ENCODE measurements around the gene ZNF142. TPM values are rescaled to one million over a fixed set of nuclear protein-coding genes. Genes with fewer than 3 reads are reported as not detected.

ZNF142 gene
- total and polyA plus RNA-seq, 2 of the 8 experiments (the other 6 are each of a cell fraction or from before 2014, with no cell fraction given): 9.4 to 32.5 TPM

GRCh38 chr2:218679119-218679518, 19.7 kb upstream of the ZNF142 start (continued):
- TF ChIP-seq, protein P1, sequence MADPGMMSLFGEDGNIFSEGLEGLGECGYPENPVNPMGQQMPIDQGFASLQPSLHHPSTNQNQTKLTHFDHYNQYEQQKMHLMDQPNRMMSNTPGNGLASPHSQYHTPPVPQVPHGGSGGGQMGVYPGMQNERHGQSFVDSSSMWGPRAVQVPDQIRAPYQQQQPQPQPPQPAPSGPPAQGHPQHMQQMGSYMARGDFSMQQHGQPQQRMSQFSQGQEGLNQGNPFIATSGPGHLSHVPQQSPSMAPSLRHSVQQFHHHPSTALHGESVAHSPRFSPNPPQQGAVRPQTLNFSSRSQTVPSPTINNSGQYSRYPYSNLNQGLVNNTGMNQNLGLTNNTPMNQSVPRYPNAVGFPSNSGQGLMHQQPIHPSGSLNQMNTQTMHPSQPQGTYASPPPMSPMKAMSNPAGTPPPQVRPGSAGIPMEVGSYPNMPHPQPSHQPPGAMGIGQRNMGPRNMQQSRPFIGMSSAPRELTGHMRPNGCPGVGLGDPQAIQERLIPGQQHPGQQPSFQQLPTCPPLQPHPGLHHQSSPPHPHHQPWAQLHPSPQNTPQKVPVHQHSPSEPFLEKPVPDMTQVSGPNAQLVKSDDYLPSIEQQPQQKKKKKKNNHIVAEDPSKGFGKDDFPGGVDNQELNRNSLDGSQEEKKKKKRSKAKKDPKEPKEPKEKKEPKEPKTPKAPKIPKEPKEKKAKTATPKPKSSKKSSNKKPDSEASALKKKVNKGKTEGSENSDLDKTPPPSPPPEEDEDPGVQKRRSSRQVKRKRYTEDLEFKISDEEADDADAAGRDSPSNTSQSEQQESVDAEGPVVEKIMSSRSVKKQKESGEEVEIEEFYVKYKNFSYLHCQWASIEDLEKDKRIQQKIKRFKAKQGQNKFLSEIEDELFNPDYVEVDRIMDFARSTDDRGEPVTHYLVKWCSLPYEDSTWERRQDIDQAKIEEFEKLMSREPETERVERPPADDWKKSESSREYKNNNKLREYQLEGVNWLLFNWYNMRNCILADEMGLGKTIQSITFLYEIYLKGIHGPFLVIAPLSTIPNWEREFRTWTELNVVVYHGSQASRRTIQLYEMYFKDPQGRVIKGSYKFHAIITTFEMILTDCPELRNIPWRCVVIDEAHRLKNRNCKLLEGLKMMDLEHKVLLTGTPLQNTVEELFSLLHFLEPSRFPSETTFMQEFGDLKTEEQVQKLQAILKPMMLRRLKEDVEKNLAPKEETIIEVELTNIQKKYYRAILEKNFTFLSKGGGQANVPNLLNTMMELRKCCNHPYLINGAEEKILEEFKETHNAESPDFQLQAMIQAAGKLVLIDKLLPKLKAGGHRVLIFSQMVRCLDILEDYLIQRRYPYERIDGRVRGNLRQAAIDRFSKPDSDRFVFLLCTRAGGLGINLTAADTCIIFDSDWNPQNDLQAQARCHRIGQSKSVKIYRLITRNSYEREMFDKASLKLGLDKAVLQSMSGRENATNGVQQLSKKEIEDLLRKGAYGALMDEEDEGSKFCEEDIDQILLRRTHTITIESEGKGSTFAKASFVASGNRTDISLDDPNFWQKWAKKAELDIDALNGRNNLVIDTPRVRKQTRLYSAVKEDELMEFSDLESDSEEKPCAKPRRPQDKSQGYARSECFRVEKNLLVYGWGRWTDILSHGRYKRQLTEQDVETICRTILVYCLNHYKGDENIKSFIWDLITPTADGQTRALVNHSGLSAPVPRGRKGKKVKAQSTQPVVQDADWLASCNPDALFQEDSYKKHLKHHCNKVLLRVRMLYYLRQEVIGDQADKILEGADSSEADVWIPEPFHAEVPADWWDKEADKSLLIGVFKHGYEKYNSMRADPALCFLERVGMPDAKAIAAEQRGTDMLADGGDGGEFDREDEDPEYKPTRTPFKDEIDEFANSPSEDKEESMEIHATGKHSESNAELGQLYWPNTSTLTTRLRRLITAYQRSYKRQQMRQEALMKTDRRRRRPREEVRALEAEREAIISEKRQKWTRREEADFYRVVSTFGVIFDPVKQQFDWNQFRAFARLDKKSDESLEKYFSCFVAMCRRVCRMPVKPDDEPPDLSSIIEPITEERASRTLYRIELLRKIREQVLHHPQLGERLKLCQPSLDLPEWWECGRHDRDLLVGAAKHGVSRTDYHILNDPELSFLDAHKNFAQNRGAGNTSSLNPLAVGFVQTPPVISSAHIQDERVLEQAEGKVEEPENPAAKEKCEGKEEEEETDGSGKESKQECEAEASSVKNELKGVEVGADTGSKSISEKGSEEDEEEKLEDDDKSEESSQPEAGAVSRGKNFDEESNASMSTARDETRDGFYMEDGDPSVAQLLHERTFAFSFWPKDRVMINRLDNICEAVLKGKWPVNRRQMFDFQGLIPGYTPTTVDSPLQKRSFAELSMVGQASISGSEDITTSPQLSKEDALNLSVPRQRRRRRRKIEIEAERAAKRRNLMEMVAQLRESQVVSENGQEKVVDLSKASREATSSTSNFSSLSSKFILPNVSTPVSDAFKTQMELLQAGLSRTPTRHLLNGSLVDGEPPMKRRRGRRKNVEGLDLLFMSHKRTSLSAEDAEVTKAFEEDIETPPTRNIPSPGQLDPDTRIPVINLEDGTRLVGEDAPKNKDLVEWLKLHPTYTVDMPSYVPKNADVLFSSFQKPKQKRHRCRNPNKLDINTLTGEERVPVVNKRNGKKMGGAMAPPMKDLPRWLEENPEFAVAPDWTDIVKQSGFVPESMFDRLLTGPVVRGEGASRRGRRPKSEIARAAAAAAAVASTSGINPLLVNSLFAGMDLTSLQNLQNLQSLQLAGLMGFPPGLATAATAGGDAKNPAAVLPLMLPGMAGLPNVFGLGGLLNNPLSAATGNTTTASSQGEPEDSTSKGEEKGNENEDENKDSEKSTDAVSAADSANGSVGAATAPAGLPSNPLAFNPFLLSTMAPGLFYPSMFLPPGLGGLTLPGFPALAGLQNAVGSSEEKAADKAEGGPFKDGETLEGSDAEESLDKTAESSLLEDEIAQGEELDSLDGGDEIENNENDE (IDR thresholded peaks at IDR 0.05; ENCODE audit: insufficient replicate concordance, low read length): no peak
- TF ChIP-seq CBX5 (IDR thresholded peaks at IDR 0.05; ENCODE audit: low read depth, low read length) (no peak), CTBP2 (IDR thresholded peaks at IDR 0.05; ENCODE audit: borderline replicate concordance, insufficient read depth, insufficient read length, low read length) (no peak), BACH1 (IDR thresholded peaks at IDR 0.05; ENCODE audit: low read length) (no peak), POU5F1 (IDR thresholded peaks at IDR 0.05; ENCODE audit: low read depth, low read length) (no peak), RFX5 (IDR thresholded peaks at IDR 0.05; ENCODE audit: borderline replicate concordance, low read depth, low read length) (no peak), CBX8 (IDR thresholded peaks at IDR 0.05; ENCODE audit: borderline replicate concordance, low read depth, low read length) (no peak), SIRT6 (IDR thresholded peaks at IDR 0.05; ENCODE audit: low read length) (no peak), SP2 (IDR thresholded peaks at IDR 0.05; ENCODE audit: low read length) (no peak), KDM4A (IDR thresholded peaks at IDR 0.05; ENCODE audit: low read depth, low read length, severe bottlenecking) (no peak), TEAD4 (IDR thresholded peaks at IDR 0.05; ENCODE audit: low read depth, low read length) (no peak), EP300 (IDR thresholded peaks at IDR 0.05; ENCODE audit: borderline replicate concordance in 1 of 2, low read depth in 2 of 2, low read length in 2 of 2) (no peak)

Measured in H1 (cell line).